GM21360 (cell line): ENCODE results near the gene NCKIPSD.

Source experiments
- ATAC-seq: cut with Tn5 transposase; IDR thresholded peaks from one replicate; pipeline ENCODE4 v1.9.1; 2021; ENCODE audit warnings: mild to moderate bottlenecking, moderate library complexity; ENCODE audit not compliant: unreplicated experiment

Gene NCKIPSD

DNA sequence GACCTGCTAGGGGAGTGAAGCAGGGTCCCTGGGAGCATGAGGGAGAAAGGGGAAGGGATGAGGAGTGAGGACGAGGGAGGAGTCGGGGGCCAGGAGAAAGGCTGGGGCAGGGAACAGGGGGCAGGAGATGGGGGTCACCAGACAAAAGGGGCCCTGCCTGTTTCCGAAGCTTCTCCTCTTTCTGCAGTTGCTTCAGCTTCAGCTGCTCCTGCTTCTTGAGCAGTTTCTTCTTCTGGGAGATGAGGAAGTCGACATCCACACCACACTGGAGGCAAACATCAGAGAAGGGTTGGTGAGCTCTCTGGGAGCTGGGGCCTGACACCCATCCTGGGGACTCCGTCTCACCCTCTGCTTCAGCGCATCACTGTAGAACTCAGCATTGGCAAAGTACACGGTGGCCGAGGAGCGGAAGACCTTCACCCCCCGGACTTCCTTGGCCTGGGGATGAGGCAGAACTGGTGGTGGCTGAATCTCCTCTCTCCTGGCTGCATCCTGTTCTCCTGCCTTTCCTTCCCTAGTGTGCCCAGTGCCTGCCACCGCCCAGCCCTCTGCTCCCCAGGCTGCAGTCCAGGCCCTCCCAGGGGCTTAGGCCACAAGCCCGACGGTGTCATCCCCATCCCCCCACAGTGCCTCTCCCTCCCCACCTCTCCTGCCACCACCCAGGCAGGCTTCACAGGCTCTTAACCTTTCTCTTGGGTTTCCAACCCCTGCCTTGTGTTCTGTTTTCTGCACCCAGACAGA is 57.3 kb downstream of the NCKIPSD start:
- no peak for ATAC-seq

DNA sequence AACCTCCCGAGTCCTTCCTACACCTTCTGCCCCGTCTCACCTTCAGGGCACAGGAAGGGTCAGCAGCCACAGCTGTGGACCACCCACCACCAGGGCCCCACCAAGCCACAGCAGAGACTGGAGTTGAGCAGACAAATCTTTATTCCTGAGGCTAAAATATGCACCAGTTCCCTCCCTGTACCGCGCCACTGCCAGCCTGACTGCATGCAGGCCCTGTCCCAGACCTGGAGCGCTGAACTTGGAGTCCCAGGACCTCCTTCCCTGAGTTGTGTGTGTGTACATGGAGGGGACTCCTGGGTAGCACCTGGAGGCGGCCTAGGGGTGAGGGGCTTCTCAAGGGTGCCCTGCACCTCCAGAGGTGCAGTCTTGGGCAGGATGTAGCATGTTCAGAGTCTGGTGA is 60.1 kb downstream of the NCKIPSD start:
- ATAC-seq = no peak

DNA sequence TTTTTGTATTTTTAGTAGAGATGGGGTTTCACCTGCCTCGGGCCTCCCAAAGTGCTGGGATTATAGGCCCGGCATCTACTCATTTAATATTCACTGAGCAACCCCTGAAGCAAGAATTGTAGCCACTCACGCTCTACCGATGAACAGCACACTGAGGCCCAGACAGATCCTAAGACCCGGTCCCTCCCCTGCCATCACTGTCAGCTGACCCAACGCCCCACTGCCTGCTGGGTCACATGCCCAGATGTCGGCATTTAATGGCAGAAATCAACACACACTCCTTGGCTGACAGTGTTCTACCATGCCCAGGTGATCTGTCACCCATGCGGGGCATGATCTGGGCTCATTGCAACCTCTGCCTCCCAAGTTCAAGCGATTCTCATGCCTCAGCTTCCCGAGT is 60.9 kb downstream of the NCKIPSD start:
- no peak for ATAC-seq

DNA sequence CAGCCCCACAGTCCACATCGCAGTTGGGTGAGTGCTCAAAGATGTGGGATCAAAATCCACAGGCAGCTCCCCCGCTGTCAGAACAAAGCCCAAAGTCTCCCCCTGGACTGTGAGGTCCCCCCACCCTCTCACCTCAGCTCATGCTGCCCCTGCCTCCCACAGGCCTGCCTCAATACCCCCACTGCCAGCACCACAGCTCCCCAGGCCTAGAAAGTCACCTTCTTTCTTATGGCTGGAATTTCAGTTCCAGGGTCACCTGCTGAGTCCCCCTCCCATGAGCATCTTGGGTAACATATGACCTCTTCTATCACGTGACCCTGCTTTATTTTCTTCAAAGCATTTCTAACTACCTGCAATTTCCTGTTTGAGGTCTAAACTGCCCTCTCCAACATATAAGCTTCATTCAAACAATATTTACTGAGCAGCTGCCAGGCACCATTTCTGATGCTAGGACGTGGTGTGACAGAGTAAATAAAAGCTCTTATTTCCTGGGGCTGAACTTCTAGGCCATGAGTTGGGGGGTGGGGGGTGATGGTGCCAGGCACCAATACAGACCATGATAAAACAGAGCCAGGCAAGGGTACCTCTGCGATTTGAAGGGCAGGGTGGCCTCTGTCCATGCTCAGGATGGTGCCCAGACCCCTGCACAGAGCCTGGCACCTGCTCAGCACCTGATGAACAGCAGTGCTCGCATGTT is 61.7 kb downstream of the NCKIPSD start:
- ATAC-seq = no peak
